Measurements from ENCODE around the gene MLC1. TPM values are rescaled to one million over a fixed set of nuclear protein-coding genes. Genes with fewer than 3 reads are reported as not detected.

Gene MLC1
- total and polyA plus RNA-seq, 8 donors = not detected

DNA sequence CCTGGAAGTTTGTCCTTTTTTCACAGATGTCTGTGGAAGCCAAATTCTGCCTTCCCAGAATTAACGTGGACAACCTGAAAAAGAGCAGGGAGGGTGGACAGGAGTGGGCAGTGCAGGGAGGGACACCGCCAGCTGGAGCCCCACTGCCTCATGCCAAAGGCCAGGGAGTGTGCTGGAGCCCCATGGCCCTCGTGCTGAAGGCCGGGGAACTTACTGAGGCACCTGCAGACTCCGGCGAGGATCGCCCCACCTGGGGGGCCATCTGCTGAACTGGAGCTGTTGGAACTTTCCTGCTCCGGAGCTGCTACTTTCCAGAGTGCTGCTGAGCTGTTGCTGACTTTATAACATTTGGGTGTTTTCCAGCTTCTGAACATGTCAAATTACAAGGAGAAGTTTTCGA lies 39.8 kb upstream of the MLC1 start:
- no peak for TF ChIP-seq POLR2AphosphoS5 (IDR thresholded peaks at IDR 0.05)
- TF ChIP-seq POLR2A (IDR thresholded peaks at IDR 0.05) = no peak
- no peak for DNase-seq

DNA sequence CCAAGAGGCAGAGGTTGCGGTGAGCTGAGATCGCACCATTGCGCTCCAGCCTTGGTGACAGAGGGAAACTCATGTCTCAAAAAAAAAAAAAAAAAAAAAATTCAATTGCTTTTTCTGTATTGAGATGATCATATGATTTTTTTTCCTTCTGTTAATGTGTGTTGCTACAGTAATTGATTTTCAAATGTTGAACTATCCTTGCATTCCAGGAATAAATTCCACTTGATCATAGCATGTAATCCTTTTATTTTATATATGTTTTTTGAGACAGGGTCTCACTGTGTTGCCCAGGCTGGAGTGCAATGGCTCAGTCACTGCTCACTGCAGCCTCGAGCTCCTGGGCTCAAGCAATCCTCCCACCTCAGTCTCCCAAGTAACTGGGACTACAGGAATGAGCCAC lies 37.9 kb upstream of the MLC1 start:
- Histone ChIP-seq H3K4me1 (peaks cover 0 to 18% (median 4%) of the 10 kb centered on the region in 4 donors), H3K9me3 (peaks cover 5 to 10% (median 10%) of the 10 kb centered on the region in 4 donors), H3K27me3 (no peaks in the 10 kb centered on the region), H3K36me3 (no peaks in the 10 kb centered on the region), H3K4me3 (no peak overlapping the region), H3K27ac (no peak overlapping the region)
- intact Hi-C loops (cut with DNase I; ENCODE audit: low total_unique reads) = no loop called here
- no peak for TF ChIP-seq POLR2A (IDR thresholded peaks at IDR 0.05)
- no peak for TF ChIP-seq POLR2AphosphoS5 (IDR thresholded peaks at IDR 0.05)
- TF ChIP-seq CTCF (IDR thresholded peaks at IDR 0.05) = no peak
- no peak for TF ChIP-seq EP300 (IDR thresholded peaks at IDR 0.05)
- DNase-seq = no peak
- 78 to 91% (median 82%) methylated on average over 4 of the region's 4 CpGs for WGBS, 5 donors

More for the DNA sequence above, 39.8 kb upstream of the MLC1 start:
- Histone ChIP-seq H3K36me3 (no peaks in the 10 kb centered on the region), H3K9me3 (peaks cover 5 to 10% (median 10%) of the 10 kb centered on the region in 4 donors), H3K4me3 (no peak overlapping the region), H3K27ac (no peak overlapping the region), H3K4me1 (peaks cover 0 to under 1% (median 0%) of the 10 kb centered on the region in 4 donors), H3K27me3 (no peaks in the 10 kb centered on the region)
- intact Hi-C loops (cut with DNase I; ENCODE audit: low total_unique reads) = no loop called here
- 52 to 87% (median 85%) methylated on average over 4 to 9 of the region's 9 CpGs for WGBS, 5 donors

DNA sequence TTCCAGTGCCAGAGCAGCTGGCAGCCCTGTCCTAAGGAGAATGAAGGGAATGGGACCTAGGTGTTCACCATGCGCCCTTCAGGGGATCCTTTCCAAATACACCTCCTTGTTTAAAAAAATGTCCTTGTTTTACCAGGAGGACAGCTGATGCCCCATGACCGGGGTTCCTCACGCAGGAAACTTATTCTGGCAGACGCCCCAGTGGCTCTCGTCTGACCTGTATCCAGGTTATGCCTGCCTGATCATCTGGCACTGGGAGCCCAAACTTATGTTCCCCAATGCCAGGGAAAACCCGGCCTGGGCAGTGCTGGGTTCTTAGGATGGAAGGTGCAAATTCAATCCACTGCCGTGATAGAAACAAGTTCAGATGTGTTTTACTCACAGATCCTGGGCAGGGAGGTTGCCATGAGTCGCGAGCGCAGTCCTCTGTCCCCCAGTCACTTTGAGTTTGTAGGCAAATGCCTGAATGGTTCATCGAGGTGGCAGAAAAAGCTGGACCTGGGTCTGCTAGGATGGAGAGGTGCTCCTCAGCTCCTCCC lies 36.0 kb upstream of the MLC1 start:
- Histone ChIP-seq H3K4me1 (peaks cover 0 to 18% (median 4%) of the 10 kb centered on the region in 4 donors), H3K27me3 (peaks cover 0 to 5% (median 0%) of the 10 kb centered on the region in 3 donors), H3K27ac (no peak overlapping the region), H3K36me3 (no peaks in the 10 kb centered on the region), H3K9me3 (peaks cover 5 to 10% (median 10%) of the 10 kb centered on the region in 4 donors), H3K4me3 (no peak overlapping the region)
- intact Hi-C loops (cut with DNase I; ENCODE audit: low total_unique reads) = no loop called here
- TF ChIP-seq POLR2AphosphoS5 (IDR thresholded peaks at IDR 0.05) = no peak
- TF ChIP-seq POLR2A (IDR thresholded peaks at IDR 0.05) = no peak
- TF ChIP-seq EP300 (IDR thresholded peaks at IDR 0.05) = no peak
- 81 to 90% (median 81%) methylated on average over 11 of the region's 11 CpGs for WGBS, 5 donors
- no peak for DNase-seq

- WGBS, 5 donors = 29 to 48% (median 30%) methylated on average over 6 of the region's 6 CpGs
- no peak overlapping the region for H3K4me3 ChIP-seq
- H3K27me3 ChIP-seq = peaks cover 0 to 17% (median 3%) of the 10 kb centered on the region in 3 donors
- H3K36me3 ChIP-seq = no peaks in the 10 kb centered on the region
- peaks cover 5 to 10% (median 10%) of the 10 kb centered on the region in 4 donors for H3K9me3 ChIP-seq
- H3K4me1 ChIP-seq = peaks cover 0 to 18% (median 4%) of the 10 kb centered on the region in 4 donors
- DNase-seq = peak in 1 of 2 donors; percentile 42
- H3K27ac ChIP-seq = no peak overlapping the region
- no peak for TF ChIP-seq POLR2AphosphoS5 (IDR thresholded peaks at IDR 0.05)
- TF ChIP-seq EP300 (IDR thresholded peaks at IDR 0.05) = no peak
- no peak for TF ChIP-seq POLR2A (IDR thresholded peaks at IDR 0.05)
- no peak for TF ChIP-seq CTCF (IDR thresholded peaks at IDR 0.05)
- intact Hi-C loops (cut with DNase I; ENCODE audit: low total_unique reads) = no loop called here
These were observed 34.6 kb upstream of the MLC1 start for GRCh38 chr22:50119768-50120251.

- H3K36me3 ChIP-seq = no peaks in the 10 kb centered on the region
- intact Hi-C loops (cut with DNase I; ENCODE audit: low total_unique reads) = no loop called here
- TF ChIP-seq POLR2A (IDR thresholded peaks at IDR 0.05) (no peak), CTCF (IDR thresholded peaks at IDR 0.05) (no peak), EP300 (IDR thresholded peaks at IDR 0.05) (no peak), POLR2AphosphoS5 (IDR thresholded peaks at IDR 0.05) (no peak)
- no peak overlapping the region for H3K4me3 ChIP-seq
- H3K4me1 ChIP-seq = peaks cover 0 to 18% (median 6%) of the 10 kb centered on the region in 4 donors
- H3K9me3 ChIP-seq = peaks cover 5 to 10% (median 10%) of the 10 kb centered on the region in 4 donors
- peaks cover 0 to 22% (median 3%) of the 10 kb centered on the region in 3 donors for H3K27me3 ChIP-seq
- DNase-seq = no peak
- no peak overlapping the region for H3K27ac ChIP-seq
- 72 to 79% (median 75%) methylated on average over 14 of the region's 14 CpGs for WGBS, 5 donors
These were observed 34.0 kb upstream of the MLC1 start for GRCh38 chr22:50119169-50119767.

Data from stomach (tissue), 9 donors.